Posterior cingulate gyrus (tissue), 11 donors: ENCODE measurements around the gene PTPRK.
A peak's percentile ranks its signal among the peaks of the same experiment; 100 is the strongest.

Experiments
- DNase-seq, 10 donors: peaks; one replicate each; pipeline versions ENCODE4 v3.0.0 to v3.0.0-alpha.2; 2020 to 2021; ENCODE audit warnings: mixed read lengths in 3 of 10
- intact Hi-C: fragments of 100-400 bp; cut with DNase I; formaldehyde crosslinking; loops from one replicate; pipeline ENCODE4 v1.15.1; 2023

The PTPRK gene

DNA sequence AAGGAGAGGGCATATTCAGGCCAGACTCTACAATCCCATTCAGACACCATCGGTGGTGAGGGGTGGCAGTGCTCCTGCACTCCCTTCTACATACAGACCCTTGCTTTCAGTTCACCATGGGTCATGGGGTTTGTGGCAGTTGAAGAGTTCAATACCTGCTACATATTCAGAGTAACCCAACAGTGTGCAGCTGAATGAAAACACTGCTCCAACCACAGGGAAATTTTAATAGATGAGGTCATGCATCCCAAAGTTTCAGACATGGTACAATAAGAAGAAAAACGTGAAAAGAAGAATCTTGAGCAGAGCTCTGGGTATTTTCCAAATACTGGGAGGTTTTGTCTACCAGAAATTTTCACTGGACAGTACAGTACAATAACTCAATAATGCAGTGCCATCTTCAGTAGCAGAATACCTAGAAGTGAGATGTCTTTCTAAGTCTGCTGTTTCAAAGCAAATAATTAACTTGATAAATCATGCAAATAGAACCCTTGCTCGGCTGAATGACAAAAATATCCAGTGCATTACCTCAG, 162.1 kb downstream of the PTPRK start:
- intact Hi-C loops, result no loop called here
- no peak for DNase-seq

DNA sequence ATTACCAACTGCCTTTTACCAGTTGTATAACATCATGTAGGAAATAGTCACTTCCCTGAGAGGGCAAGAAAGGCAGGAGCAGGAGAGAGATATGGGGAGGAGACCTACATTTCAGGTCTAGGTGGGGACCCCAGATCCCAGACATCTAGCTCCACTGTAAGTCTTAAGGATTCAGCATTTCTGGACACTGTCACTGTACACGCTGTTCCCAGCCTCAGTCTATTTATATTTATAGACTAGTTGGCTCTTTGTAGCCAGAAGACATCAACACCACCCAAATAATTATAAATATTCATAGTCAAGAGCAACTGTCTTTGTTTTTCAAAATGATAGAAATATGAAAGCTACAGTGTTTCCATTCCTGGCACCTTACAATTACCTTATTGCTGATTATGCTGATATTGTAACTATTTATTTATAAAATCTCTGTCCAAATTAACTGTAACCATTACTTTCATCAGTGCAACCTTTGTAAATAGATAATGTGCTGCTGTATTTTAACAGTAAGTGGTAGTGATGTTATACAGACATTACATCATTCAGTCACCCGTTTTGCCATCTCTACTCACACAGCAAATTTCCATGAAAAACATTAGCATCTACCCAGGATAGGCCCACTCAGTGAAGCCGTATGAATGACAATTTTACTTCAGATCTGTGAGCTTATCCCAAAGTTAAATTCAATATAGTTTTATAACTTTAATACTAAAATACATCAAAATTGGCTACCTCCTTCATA, 162.8 kb downstream of the PTPRK start:
- intact Hi-C loops, result no loop called here
- no peak for DNase-seq

DNA sequence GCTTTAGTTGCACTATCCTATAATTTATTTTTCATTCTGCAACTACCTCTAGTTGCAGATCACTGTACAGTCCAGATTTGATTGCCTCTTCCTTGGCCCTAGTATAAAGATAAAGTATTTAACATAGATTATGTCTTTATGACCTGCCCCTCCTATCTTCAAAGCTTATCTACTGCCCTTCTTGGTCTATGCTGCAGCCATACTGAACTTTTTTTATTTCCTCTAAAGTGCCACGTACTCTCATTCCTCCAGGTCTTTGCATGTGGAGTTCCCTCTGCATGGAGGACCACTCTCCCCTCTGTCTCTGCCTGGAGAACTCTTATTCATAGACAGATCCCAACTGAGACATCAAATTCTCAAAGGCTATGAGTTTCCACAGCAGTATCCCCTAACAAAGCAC, 168.0 kb downstream of the PTPRK start:
- DNase-seq, result no peak
- intact Hi-C loops, result no loop called here

DNA sequence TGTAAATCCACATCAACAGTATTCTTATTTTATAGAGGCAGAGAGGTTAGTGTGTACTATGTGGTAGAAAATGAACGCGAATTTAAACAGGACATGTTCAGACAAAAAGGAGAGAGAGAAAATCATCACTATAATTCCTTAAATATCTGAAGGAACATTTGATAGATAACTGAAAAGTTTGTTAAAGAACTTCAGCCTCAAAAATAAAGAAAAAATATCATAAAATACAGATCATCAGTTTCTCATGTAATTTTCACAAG, 169.2 kb downstream of the PTPRK start:
- no peak for DNase-seq
- intact Hi-C loops, result no loop called here

DNA sequence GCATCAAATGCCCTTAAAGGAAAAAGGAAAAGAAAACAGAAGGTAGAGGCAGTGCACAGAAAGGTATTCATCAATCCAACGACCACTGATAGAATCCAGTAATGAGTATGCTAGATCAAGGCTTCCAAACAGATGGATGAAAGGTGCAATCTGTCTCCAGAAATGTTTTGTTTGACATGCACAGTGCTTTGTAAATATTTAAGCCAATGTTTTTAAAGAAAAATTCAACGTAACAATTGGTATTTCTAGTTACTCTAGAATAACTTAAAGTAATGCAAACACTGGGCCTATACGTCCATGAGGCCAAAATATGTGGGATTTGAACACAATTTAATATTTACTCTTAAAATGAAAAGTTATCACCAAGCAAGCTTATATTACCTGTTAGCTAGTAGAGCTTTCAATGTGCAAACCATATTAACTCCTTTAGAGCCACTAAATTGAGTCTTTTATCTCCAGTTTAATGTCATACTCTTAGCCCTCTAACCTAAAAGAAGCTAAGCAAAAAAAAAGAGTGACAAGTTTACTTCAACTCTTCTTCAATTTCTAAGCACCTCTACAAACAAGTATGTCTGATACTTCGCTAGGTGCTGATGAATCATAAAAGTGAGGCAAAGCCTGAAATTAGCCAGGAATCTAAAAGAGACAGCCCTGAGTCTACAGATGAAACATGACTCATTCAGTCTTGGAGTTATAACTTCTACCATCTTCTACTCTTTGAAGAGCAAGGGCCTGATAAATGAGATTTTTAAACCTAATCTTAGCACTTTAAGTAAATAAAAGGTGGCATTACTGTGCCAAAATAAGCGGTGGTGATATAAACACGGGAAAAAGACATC, 169.8 kb downstream of the PTPRK start:
- intact Hi-C loops, result no loop called here
- DNase-seq, result no peak

DNA sequence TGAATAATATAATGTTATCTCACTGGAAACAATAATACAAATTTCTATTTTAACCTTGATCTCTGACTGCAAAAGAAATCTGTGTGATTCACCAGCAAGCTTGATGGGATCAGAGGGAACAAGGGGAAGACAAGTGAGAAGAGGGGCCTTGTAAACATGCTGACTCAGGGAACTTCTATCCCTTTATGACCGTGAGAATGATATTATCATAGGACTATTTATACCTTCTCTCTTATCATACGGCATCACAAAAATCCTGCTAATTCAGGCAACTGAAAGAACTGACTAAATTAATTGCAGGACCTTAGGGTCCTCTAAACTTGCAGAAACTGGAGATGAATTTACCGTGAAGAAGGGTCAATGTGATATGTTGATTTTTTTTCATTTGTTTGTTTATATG, 173.3 kb downstream of the PTPRK start:
- intact Hi-C loops, result no loop called here
- DNase-seq, result no peak

DNA sequence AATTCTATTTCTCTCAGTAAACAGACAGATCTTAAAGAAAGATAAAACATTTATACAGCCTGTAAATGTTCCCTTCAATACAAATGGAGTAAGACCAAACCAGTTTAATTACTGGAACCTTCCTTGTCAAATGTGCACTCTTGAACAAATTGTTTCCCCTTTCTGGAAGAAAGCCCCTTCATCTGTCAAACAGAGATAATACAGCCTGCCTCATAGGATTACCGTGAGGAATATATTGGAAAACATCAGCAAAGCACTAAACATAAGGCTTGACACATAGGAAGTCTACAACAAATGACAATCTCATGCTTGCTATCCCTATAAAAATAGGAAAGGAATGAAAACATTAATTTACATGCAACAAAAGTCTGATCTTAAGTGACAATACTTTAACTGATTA, 173.8 kb downstream of the PTPRK start:
- intact Hi-C loops, result no loop called here
- no peak for DNase-seq

DNA sequence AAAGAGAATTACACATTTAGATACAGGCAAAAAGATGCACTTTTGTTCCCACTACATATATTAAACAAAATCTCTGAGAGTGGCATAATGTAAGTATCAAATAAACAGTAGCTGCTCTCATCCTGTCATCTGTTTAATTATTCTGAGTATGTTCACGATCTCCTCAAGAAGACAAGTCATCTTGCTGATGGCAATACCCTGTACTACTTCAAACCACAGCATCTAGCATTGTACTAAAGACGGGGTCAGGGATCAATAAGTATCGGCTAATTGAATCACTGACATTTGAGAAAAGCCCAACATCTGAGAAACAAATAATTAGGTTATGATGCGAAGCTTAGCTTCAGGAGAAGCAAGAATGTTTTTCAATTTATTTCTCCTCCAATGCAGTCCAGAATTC, 175.1 kb downstream of the PTPRK start:
- DNase-seq, result no peak
- intact Hi-C loops, result no loop called here

DNA sequence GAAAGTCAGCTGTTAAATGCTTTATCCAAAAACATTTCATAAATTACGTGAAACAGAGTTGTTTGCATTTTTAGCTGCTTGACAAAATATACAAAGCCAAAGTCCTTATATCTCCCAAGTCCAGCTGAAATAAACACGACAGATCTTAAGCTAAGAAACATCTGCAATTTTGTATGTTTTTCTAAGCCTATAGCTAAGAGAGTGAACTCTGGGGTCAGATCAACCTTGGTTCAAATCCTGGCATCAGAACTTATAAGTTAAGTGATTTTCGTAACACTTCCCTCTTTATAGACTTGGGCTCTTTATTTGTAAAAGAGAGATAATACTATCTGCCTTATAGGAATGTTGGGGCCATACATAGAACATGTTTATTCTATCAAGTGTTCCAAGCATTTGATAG, 176.7 kb downstream of the PTPRK start:
- intact Hi-C loops, result no loop called here
- no peak for DNase-seq

DNA sequence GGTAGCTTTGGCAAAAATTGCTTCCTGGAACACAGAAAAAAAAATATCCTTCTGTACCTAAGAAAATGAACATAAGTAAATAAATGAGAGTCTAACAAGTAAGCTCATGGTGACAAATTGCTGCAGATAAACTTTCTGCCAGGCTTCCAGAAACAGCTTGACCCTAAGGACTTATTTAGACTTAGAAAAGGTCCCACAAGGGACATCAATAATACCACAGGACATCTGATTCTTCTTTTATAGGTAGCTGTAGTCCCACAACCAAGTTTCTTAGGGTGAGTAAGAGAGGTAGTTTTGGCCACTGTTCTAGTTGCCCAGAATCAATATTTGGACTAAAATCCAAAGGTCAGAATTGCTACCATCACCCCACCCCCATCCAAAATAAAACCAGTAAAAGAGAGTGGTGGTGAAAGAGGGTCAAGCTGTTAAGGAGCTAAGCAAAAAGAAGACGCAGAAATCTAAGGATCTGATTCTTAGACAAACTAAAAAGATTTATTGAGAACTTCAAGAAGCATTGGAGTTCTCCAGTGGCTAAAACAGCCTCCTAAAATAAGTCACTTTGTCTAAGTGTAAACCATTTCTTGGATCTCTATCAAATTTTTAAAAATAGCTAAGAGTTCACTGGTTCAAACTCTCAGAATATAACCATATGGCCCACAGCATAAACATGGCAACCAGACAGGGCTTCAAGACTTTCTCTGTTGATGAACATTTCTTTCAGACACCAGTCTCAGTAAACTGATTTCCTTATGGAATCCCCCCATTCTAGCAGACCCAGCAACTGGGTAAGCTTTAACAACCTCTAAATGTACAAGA, 180.6 kb downstream of the PTPRK start:
- intact Hi-C loops, result no loop called here
- DNase-seq, result no peak

DNA sequence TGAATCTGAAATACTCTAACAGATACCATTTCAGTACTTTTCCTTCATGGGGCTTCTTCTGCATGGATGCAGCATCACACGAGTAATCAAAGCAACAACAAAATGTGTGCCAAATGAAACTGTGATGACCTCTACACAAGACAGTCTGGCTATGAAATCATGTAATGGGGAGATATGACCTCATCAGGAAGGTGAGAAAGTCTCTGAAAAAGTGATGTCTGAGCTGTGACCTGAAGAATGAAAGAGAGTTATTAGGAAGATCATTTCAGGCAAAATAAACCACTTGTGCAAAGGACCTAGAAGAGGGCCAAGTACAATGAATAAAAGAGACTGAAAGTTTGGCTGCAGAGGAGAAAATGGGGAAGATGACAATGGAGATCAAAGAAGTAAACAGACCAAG, 182.8 kb downstream of the PTPRK start:
- intact Hi-C loops, result no loop called here
- DNase-seq, result no peak

DNA sequence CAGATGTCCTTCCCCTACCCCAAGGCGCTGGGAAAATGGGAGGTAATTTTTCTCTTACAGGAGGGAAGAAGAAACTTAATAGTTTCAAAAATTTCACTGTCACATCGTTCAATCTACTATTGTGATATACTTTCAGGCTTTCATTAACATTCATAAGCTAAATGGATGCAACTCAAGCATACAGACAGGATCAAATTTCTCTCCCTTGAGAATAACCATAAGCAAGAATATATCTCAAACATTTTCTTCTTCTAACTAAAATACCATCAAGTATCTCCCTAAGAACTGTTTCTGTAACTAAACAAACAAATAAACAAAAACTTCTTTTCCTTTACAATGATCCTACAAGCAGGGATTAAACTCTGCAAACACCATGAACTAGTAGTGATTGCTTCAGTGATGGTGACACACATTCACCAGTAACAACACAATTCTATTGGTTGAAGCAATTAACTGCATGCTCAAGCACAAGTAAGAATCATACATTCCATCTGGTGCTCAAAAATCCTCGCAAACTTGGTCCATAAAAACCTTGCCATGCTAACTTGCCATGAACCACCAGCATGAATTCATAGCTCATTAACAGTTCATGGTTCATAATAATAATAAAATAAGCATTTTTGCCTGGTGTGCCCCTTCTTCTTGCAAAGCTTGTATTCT, 183.8 kb downstream of the PTPRK start:
- intact Hi-C loops, result no loop called here
- DNase-seq, result no peak

DNA sequence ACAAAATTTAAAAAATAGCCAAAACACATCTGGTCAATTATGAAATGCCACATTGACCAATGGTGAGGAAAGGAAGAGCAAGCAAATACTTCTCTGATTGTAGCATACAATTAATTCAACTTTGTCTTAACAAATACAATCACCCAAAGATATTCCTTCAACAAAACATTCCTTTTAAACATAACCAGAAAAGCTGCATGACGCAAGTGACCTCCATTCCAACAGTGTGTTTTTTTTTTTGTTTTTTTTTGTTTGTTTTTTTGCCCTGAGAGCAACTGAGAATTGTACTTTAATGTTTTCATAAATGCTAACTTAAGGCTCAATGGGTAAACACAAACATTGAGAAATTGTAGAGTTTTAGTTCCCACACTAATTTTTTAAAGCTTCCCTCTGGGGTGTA, 184.4 kb downstream of the PTPRK start:
- intact Hi-C loops, result no loop called here
- DNase-seq, result no peak

DNA sequence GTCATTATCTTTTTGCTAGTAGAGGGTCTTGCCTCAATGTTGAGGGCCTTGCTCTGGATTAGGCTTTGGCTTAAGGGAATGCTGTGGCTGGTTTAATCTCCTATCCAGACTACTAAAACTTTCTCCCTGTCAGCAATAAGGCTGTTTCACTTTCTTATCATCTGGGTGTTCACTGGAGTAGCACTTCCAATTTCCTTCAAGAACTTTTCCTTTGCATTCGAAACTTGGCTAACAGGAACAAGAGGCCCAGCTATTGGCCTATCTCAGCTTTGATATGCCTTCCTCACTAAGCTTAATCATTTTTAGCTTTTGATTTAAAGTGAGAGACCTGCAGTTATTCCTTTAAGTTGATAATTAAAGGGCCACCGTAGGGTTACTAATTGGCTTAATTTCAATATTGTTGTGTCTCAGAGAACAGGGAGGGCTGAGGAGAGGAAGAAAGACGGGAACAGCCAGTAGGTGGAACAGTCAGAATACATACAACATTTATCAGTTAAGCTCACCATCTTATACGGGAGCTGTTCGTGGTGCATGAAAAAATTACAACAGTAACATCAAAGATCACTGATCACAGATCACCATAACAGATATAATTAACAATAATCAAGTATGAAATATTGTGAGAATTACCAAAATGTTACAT, 186.7 kb downstream of the PTPRK start:
- intact Hi-C loops, result no loop called here
- DNase-seq, result no peak

DNA sequence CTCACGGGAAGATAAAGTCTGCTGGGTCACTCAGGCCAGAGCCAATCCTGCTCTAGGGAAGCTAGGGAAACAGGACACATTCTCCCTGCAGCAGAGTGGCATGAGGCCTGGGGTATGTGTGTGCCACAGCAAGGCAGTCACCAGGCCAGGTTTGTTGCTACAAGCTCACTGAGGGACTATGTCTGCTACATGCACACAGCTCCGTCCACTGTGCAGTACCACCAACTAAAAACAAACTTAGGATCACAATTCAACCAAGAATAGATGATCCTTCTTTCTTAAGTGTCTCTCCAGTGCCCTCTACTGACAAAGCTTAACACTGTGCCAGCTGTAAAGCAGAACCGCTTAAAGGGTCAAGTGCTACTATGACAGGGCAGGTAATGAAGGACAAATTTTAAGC, 192.5 kb downstream of the PTPRK start:
- intact Hi-C loops, result no loop called here
- peak in 1 of 10 donors; percentile 21 for DNase-seq

DNA sequence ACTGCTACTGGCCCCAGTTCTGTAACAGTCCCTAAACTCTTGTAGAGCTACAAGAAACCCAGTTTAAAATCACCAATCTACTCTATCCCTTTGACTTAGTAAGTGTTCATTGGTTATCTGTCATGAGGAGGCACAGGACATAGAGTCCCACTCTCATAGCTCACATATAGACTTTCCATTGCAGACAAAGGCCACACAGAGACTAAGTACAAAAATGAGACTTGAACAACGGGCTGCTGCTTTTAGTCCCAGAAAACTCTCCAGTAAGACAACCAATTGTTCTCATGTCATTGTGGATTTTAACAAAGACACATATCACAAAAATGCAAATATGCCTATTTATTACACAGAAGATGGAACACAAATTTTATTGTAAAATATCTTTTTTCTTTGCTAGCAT, 197.4 kb downstream of the PTPRK start:
- intact Hi-C loops, result no loop called here
- no peak for DNase-seq

DNA sequence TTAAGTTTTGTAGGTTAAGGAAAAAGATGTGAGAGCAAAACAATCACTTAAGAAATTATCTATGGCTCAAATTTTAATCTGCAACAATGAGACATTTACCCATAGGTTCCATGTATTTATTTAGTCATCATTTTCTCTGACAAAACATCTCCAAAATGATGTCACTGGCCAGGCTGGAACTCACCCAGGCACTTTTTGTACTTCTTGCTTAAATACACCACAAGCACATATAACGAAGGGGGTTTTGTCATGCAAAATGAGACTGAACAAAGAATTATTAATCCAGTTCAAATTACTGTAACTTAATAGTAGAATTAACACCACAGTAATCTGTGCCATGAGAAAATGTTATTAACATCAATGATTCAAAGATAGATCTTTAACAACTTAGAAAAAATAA, 200.5 kb downstream of the PTPRK start:
- intact Hi-C loops, result no loop called here
- no peak for DNase-seq

DNA sequence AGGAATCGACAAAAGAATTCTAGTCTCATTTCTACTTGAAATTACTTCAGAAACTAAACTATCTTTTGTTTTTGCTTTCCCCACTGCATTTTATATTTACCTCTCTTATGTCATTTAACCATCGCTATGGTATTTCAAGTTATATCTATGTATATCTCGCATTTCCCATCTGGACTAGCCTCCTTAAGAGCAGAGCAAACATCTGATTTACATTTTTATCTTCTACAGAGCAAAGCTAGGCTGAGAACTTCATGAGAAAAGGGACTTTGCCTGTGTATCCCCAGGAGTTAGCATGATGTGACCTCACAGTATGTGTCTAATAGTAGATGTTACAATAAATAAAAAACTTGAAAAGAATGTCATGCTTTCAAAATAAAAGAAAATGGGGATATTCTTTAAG, 201.2 kb downstream of the PTPRK start:
- no peak for DNase-seq
- intact Hi-C loops, result no loop called here

DNA sequence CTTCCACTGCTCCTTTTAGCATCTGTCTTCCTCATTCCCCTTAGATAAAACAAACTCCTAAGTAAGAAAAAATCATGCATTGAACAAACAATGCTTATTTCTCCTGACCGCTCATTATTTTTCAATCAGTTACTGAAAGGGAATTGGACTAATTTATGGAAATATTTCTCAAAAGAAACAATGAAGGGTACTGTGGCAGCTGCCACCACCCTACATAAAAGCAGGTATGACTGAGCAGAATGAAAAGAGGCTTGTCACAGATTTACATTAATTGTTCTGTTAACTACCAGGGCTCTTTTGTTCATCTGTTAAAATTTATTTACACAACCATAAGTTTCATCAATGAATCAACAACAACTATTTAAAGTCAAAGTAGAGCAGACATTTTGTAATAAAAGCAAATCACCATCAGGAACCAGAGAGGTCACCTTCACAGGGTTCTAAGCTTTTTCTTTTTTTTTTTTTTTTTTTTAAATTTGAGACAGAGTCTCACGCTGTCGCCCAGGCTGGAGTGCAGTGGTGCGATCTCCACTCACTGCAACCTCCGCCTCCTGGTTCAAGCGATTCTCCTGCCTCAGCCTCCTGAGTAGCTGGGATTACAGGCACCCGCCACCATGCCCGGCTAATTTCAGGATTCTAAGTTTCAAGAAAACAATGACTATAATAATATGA, 204.0 kb downstream of the PTPRK start:
- DNase-seq, result no peak

DNA sequence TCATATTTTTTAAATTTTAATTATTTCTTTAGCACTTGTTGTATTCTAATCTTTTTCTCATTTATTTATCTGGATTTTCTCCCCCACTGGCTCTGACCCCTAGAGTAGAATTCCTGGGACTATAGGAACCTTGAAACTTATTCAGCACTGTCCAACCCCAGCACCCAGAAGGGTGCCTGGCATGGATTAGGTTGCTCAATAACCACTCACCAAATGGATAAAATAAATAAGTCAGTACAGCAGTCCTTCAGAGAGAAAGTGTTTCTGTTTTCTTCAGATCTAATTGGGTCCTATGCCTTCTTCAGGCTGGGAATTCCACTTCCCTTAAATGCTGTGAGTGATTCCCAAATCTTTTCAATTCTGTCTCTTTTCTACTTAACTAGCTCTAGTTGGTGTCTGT, 206.2 kb downstream of the PTPRK start:
- DNase-seq, result no peak
- intact Hi-C loops, result no loop called here

More for the DNA sequence above, 204.0 kb downstream of the PTPRK start:
- intact Hi-C loops, result no loop called here
